ENCODE results near the gene KRTAP19-4.
A peak's percentile ranks its signal among the peaks of the same experiment; 100 is the strongest.

The KRTAP19-4 gene

GRCh38 chr21:30468900-30469714 lies 27.9 kb downstream of the KRTAP19-4 start:
- no peak for TF ChIP-seq CTCF (IDR thresholded peaks at IDR 0.05; ENCODE audit: control insufficient read depth, insufficient read depth, low read depth, low read length, missing control alignments)
- no peak for DNase-seq (ENCODE audit: low read depth)

GRCh38 chr21:30463713-30464112 lies 33.3 kb downstream of the KRTAP19-4 start:
- DNase-seq (ENCODE audit: low read depth) = no peak
- TF ChIP-seq CTCF (IDR thresholded peaks at IDR 0.05; ENCODE audit: control insufficient read depth, insufficient read depth, low read depth, low read length, missing control alignments) = peak; percentile 28
- no peak overlapping the region for H3K4me3 ChIP-seq (ENCODE audit: control insufficient read depth, low read depth, low read length)

More at GRCh38 chr21:30468900-30469714, 27.9 kb downstream of the KRTAP19-4 start:
- H3K4me3 ChIP-seq (ENCODE audit: control insufficient read depth, low read depth, low read length) = no peak overlapping the region

GRCh38 chr21:30448514-30448913 lies 48.5 kb downstream of the KRTAP19-4 start:
- no peak overlapping the region for H3K4me3 ChIP-seq (ENCODE audit: control insufficient read depth, low read depth, low read length)
- DNase-seq (ENCODE audit: low read depth) = no peak
- no peak for TF ChIP-seq CTCF (IDR thresholded peaks at IDR 0.05; ENCODE audit: control insufficient read depth, insufficient read depth, low read depth, low read length, missing control alignments)

- DNase-seq (ENCODE audit: low read depth) = no peak
- no peak overlapping the region for H3K4me3 ChIP-seq (ENCODE audit: control insufficient read depth, low read depth, low read length)
- no peak for TF ChIP-seq CTCF (IDR thresholded peaks at IDR 0.05; ENCODE audit: control insufficient read depth, insufficient read depth, low read depth, low read length, missing control alignments)
These were observed 49.9 kb downstream of the KRTAP19-4 start for GRCh38 chr21:30447056-30447455.
